ENCODE data around the gene NEAT1. TPM values are rescaled to one million over a fixed set of nuclear protein-coding genes. Genes with fewer than 3 reads are reported as not detected.
A peak's percentile ranks its signal among the peaks of the same experiment; 100 is the strongest.

Gene NEAT1
- total RNA-seq, 2 experiments from 2014 or later: 136 to 155 TPM

DNA sequence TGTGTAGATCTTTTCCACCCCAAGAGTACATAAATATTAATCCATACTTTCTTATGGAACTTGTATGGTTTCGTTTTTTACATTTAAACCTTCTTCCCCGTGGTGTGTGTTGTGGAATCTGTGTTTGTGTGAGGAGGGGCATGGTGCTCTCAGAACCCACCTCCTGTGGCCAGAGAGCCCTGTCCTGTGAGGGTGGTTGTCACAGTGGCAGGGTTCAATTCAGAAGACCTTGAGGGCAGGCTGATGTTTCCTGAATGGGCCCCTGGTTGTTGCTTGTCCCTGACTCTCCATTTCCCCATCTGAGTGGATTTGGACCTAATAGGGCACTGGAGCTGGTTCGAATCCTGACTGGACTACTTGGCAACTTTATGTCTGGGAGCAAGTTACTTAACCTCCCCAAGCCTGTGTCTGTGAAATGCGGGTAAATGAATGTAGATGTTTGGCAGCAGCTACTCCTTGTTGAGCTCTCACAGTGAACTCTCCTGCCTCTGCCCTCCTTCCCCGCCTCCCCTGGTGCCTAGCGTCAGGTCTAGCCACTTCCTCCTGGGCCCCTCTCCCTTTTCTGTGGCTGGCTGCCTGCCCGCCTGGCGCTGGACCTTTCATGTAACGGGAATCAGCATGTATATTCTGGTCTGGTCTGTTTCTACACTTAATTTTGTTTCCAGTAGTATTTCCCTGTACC, 7.3 kb downstream of the NEAT1 start:
- H3K4me1 Mint-ChIP-seq: peaks cover 89% of the 10 kb centered on the region
- DNase-seq: peak; percentile 51
- H3K27ac Mint-ChIP-seq: peak overlapping the region; percentile 99
- peaks cover 49% of the 10 kb centered on the region for H3K36me3 Mint-ChIP-seq
- no peaks in the 10 kb centered on the region for H3K9me3 Mint-ChIP-seq
- H3K27me3 Mint-ChIP-seq: peaks cover 4% of the 10 kb centered on the region
- H3K4me3 Mint-ChIP-seq: peak overlapping the region; percentile 100

DNA sequence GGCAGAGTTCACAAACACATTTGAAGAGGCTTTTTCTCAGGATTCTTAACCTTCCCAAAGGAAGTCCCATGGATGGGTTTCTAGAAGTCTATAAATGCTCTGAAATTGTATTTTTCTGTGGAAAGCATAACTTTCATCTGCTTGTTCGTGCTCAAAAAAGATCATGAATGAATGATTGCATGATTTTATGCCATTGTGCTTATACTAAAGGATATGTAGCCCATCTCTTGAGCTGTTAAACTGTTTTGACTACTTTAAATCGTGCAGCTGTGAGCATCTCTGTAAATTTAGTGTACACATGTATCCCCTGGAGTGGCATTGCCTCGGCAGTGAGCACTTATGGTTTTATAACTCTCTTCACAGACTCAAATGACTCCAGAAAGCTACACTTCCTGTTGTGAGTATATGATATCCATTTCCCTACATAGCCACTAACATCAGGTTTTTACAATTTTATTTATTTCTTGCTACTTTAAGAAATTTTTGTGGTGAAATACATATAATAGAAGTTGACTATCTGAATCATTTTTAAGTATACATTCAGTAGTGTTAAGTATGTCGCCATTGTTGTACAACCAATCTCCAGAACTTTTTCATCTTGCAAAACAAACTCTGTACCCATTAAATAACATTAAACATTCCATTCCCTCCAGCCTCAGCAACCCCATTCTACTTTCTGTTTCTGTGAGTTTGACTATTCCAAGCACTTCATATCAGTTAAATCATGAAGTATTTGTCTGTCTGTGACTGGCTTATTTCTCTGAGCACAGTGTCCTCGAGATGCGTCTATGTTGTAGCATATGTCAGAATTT, 8.0 kb downstream of the NEAT1 start:
- H3K27me3 Mint-ChIP-seq: no peaks in the 10 kb centered on the region
- H3K4me3 Mint-ChIP-seq: peak overlapping the region; percentile 100
- peaks cover 43% of the 10 kb centered on the region for H3K36me3 Mint-ChIP-seq
- no peak for DNase-seq
- no peaks in the 10 kb centered on the region for H3K9me3 Mint-ChIP-seq
- peak overlapping the region; percentile 99 for H3K27ac Mint-ChIP-seq
- H3K4me1 Mint-ChIP-seq: peaks cover 89% of the 10 kb centered on the region

GRCh38 chr11:65431451-65432099, 9.0 kb downstream of the NEAT1 start:
- Mint-ChIP-seq H3K27ac (peak overlapping the region; percentile 80), H3K4me3 (peak overlapping the region; percentile 33), H3K27me3 (no peaks in the 10 kb centered on the region), H3K9me3 (no peaks in the 10 kb centered on the region), H3K4me1 (peaks cover 89% of the 10 kb centered on the region), H3K36me3 (peaks cover 34% of the 10 kb centered on the region)
- DNase-seq: peak; percentile 33

DNA sequence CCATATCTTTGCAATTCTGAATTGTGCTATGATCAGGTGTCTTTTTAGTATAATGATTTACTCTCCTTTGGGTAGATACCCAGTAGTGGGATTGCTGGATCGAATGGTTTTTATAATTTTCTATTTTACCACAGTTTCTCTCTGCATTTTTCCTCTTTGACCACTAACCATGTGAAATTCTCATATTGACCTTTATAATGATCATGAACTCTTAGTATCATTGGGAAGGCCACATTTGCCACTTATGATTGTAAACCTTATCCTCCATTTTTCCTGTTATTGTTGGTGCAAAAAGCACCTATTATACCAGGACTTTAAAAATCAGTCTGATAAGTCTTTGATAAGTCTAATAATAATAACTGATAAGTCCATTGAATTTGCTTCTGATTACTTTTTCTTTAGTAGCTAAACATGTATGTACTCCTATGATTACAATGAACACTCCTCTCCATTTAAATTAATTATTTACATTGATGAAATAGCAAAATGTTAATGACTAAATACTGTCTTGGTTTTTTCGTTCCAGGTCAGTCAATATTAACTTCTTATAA, 9.6 kb downstream of the NEAT1 start:
- Mint-ChIP-seq H3K4me3 (peak overlapping the region; percentile 33), H3K36me3 (peaks cover 28% of the 10 kb centered on the region), H3K9me3 (no peaks in the 10 kb centered on the region), H3K27ac (peak overlapping the region; percentile 80), H3K4me1 (peaks cover 86% of the 10 kb centered on the region), H3K27me3 (no peaks in the 10 kb centered on the region)
- no peak for DNase-seq

- peak overlapping the region; percentile 12 for H3K4me3 Mint-ChIP-seq
- peaks cover 25% of the 10 kb centered on the region for H3K36me3 Mint-ChIP-seq
- peaks cover 81% of the 10 kb centered on the region for H3K4me1 Mint-ChIP-seq
- no peaks in the 10 kb centered on the region for H3K27me3 Mint-ChIP-seq
- H3K9me3 Mint-ChIP-seq: no peaks in the 10 kb centered on the region
- no peak for DNase-seq
- peak overlapping the region; percentile 80 for H3K27ac Mint-ChIP-seq
Measured at GRCh38 chr11:65432686-65433582, 10.3 kb downstream of the NEAT1 start.

- peaks cover 24% of the 10 kb centered on the region for H3K36me3 Mint-ChIP-seq
- no peaks in the 10 kb centered on the region for H3K9me3 Mint-ChIP-seq
- no peak for DNase-seq
- peaks cover 76% of the 10 kb centered on the region for H3K4me1 Mint-ChIP-seq
- no peak overlapping the region for H3K4me3 Mint-ChIP-seq
- H3K27me3 Mint-ChIP-seq: no peaks in the 10 kb centered on the region
- peak overlapping the region; percentile 63 for H3K27ac Mint-ChIP-seq
Measured at GRCh38 chr11:65433657-65434056, 11.1 kb downstream of the NEAT1 start.

DNA sequence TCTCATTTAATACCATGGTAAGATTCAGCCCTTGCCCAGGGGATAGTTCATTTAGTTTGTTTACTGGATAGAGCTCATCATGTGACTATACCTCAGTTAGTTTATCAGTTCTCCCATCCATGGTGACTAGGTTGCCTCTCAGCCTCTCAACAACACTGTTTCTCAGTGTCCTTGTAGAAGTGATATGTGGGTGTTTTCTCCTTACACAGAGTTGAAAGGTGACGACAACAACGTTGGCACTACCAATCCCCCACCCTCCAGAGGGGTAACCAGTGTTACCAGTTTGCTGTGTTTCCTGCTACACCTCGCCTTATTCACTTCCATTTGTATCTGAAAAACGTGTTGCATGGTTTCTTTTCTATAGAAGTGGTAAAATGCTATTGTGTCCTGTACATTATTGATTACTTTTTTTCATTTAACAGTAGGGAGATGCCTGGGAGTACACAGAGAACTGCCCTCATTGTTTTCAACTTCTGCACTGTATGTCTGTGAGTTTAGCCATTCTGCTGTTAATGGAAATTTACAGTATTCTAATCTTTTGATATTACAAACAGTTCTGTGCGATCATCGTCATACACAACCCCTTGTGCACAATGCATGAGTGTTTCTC, 11.6 kb downstream of the NEAT1 start:
- Mint-ChIP-seq H3K27ac (peak overlapping the region; percentile 8), H3K4me1 (peaks cover 76% of the 10 kb centered on the region), H3K4me3 (no peak overlapping the region), H3K27me3 (no peaks in the 10 kb centered on the region), H3K9me3 (no peaks in the 10 kb centered on the region), H3K36me3 (peaks cover 29% of the 10 kb centered on the region)
- no peak for DNase-seq

DNA sequence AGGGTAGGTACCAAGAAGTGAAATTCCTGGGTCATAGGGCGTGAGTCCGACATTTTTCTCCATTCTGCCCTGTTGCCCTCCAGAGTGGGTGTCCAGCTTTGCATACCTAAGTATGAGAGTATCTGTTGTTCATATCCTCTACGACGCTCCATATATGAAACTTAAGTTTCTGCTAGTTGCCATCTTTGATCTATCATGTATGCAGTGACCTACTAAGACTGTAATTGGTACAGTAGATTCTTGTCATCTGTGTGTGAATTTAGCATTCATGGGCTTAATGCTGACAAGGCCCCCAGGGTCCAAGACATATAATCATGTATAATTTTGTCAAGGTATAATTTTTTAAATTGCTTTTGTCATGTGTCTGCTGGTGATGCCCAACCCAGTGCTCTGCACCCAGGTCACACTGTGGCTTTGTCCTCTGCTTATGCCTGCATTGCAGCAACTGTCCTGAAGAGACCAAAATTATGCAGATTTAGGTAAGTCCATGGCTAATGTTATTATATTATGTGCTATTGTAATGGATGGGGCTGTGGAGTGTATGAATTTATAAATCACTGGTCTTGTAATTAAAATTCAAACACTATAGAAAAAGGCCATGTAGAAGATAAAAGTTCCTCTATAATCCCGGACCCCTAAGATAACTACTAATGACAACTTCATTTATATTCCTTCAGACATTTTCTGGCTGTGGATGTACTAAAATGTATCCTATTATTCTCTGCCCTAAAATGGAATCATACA, 12.2 kb downstream of the NEAT1 start:
- Mint-ChIP-seq H3K4me3 (no peak overlapping the region), H3K27me3 (no peaks in the 10 kb centered on the region), H3K9me3 (no peaks in the 10 kb centered on the region), H3K36me3 (peaks cover 35% of the 10 kb centered on the region), H3K4me1 (peaks cover 76% of the 10 kb centered on the region), H3K27ac (peak overlapping the region; percentile 38)
- no peak for DNase-seq

DNA sequence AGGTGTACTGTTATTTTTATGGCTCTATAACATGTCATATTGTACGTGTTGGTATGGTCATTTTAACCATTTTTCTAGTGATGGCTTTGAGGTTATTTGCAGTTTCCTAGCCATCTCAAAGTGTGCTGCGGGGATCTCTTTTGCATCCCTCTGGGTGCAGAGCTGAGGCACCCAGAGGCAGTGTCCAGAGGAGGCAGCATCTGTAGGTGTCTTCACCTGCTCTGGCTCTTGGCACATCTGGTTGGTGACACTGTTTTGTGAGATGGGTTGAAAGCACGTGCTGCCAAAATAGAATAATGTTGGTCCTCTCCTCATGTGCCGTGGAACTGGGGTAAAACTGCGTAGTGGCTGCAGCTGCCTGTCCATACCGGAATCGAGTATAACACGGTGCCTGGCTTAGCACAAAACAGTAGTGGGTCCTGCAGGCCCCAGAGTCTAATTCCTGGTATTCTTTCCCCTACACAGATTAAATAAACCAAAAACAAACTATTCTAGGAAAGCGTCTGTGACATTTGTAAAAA, 12.9 kb downstream of the NEAT1 start:
- H3K36me3 Mint-ChIP-seq: peaks cover 36% of the 10 kb centered on the region
- DNase-seq: no peak
- H3K4me3 Mint-ChIP-seq: no peak overlapping the region
- H3K4me1 Mint-ChIP-seq: peaks cover 75% of the 10 kb centered on the region
- H3K27ac Mint-ChIP-seq: no peak overlapping the region
- no peaks in the 10 kb centered on the region for H3K9me3 Mint-ChIP-seq
- H3K27me3 Mint-ChIP-seq: no peaks in the 10 kb centered on the region

DNA sequence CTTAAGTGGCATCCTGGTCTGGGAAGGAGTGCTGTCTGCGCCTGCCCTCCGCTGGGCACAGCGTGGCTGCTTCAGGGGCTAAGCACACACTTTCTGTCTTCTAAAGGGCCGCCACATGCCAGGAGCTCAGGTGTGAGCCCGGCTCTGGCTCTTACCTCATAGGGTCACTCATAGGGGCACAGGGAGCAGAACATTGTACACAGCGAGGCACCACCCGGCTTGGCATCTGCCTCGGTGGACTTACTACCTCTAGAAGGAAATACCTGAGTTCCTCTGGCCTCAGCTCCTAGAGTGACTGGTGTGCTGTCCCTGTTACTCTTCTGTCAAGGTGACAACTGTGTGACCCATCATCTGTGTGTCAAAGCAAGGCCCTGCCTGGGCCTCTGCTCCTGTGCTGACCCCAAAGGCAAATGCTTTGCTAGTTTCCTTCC, 13.4 kb downstream of the NEAT1 start:
- H3K9me3 Mint-ChIP-seq: no peaks in the 10 kb centered on the region
- no peak for DNase-seq
- H3K36me3 Mint-ChIP-seq: peaks cover 39% of the 10 kb centered on the region
- H3K4me1 Mint-ChIP-seq: peaks cover 73% of the 10 kb centered on the region
- no peaks in the 10 kb centered on the region for H3K27me3 Mint-ChIP-seq
- H3K27ac Mint-ChIP-seq: no peak overlapping the region
- H3K4me3 Mint-ChIP-seq: no peak overlapping the region

DNA sequence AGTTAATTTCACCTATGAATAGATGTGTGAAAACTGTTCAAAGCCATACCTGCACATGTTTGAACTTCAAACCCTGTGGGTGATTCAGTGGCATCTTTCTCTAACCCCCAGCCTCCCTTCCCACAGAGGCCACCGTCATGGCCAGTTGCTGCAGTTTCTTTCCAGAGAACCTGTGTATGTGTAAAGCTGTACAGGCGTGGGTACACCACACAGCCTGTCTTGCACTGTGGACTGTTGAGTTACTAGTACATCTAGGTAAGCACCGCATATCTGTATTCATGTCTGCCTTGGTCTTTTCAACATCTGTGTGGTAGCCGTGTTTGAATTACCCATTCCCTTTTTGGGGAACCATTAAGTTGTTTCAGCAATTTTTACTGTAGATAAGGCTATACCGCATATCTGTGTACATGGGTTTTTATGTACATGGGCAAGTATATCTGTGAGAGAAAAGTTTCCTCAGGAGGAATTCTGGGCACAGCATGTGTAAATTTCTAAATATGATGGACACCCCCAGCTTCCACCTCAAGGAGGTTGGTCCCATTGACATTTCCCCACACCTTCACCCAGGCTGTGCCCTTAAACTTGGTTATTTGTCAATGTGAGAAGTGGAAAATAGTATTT, 13.9 kb downstream of the NEAT1 start:
- DNase-seq: no peak
- no peaks in the 10 kb centered on the region for H3K27me3 Mint-ChIP-seq
- peaks cover 40% of the 10 kb centered on the region for H3K36me3 Mint-ChIP-seq
- H3K4me3 Mint-ChIP-seq: no peak overlapping the region
- no peaks in the 10 kb centered on the region for H3K9me3 Mint-ChIP-seq
- H3K27ac Mint-ChIP-seq: peak overlapping the region; percentile 45
- H3K4me1 Mint-ChIP-seq: peaks cover 72% of the 10 kb centered on the region

DNA sequence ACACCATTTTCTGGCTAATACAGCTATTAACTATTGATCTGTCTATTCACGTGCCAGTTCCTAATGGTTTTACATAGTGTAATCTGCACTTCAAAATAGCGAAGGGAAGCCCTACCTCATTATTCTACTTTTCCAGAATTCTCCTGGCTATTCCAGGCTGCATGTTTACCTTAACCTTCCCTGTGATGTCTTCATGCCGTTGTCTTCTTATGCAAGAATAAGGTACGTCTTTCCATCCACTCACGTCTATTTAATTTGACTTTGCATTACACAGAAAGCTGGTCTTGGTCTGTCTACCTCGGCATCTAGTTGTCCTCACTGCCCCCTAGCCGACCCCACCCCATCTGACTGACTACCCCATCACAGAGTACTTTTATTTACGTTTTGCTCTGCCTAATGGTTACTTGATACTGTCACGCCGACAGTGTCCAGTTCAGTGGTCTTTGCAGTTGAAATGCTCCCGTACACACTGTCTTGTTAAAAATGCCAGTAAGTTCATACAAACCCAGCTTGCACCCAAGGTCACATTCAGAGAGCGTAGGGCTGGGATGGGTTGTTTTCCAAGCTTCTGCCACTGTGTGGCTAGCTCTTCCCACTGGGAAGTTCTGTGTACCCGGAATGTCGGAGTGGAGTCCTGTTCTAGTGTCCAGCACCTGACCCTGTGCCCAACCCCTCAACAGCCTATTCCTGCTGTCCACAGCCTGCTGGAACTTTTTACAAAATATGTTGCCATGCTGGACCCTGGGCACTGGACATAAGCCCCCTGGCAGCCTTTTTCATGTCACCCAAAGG, 15.0 kb downstream of the NEAT1 start:
- DNase-seq: no peak
- H3K9me3 Mint-ChIP-seq: no peaks in the 10 kb centered on the region
- H3K36me3 Mint-ChIP-seq: peaks cover 40% of the 10 kb centered on the region
- H3K4me3 Mint-ChIP-seq: no peak overlapping the region
- H3K4me1 Mint-ChIP-seq: peaks cover 67% of the 10 kb centered on the region
- H3K27me3 Mint-ChIP-seq: no peaks in the 10 kb centered on the region
- no peak overlapping the region for H3K27ac Mint-ChIP-seq

Data from activated naive CD8-positive, alpha-beta T cell treated with anti-CD3 and anti-CD28 coated beads for 36 hours (primary cell).